GM19395 (cell line): ENCODE measurements around the gene BAX.

Source experiments
- ATAC-seq: cut with Tn5 transposase; IDR thresholded peaks from one replicate; pipeline ENCODE4 v1.9.1; 2021; ENCODE audit warnings: mild to moderate bottlenecking, moderate library complexity; ENCODE audit not compliant: unreplicated experiment

The BAX gene

GRCh38 chr19:48982280-48982679 is 27.6 kb downstream of the BAX start:
- ATAC-seq, result no peak

GRCh38 chr19:48985711-48986110 is 31.0 kb downstream of the BAX start:
- ATAC-seq, result no peak

- ATAC-seq, result no peak
Observed at GRCh38 chr19:48986211-48986610, 31.5 kb downstream of the BAX start.

GRCh38 chr19:48987323-48987722 is 32.6 kb downstream of the BAX start:
- ATAC-seq, result no peak

GRCh38 chr19:48988286-48988685 is 33.6 kb downstream of the BAX start:
- no peak for ATAC-seq

- no peak for ATAC-seq
Observed at GRCh38 chr19:48988860-48989259, 34.2 kb downstream of the BAX start.

GRCh38 chr19:48989701-48990291 is 35.1 kb downstream of the BAX start:
- no peak for ATAC-seq

- ATAC-seq, result no peak
Observed at GRCh38 chr19:48990400-48990799, 35.7 kb downstream of the BAX start.

GRCh38 chr19:48991011-48991609 is 36.4 kb downstream of the BAX start:
- no peak for ATAC-seq

- ATAC-seq, result no peak
Observed at GRCh38 chr19:48991873-48992580, 37.4 kb downstream of the BAX start.

- peak; percentile 13 for ATAC-seq
Observed at GRCh38 chr19:48992581-48993174, 38.0 kb downstream of the BAX start.

GRCh38 chr19:48993175-48994034 is 38.7 kb downstream of the BAX start, which contains the start of the genes GYS1 and RUVBL2:
GYS1 (minus strand) TSS chr19:48993309; CDS start chr19:48993112, 197 bp downstream.
RUVBL2 (plus strand) TSS chr19:48993887; CDS start chr19:48993912, 25 bp downstream.
- peak; percentile 87 for ATAC-seq

- no peak for ATAC-seq
Observed at GRCh38 chr19:48994035-48994386, 39.3 kb downstream of the BAX start.

GRCh38 chr19:48997972-48998371 is 43.3 kb downstream of the BAX start:
- no peak for ATAC-seq

- ATAC-seq, result no peak
Observed at GRCh38 chr19:48999481-49000325, 45.0 kb downstream of the BAX start.

- no peak for ATAC-seq
Observed at GRCh38 chr19:49004133-49004532, 49.5 kb downstream of the BAX start.

- ATAC-seq, result no peak
Observed at GRCh38 chr19:49004964-49005614, 50.4 kb downstream of the BAX start.

- no peak for ATAC-seq
Observed at GRCh38 chr19:49006905-49007304, 52.2 kb downstream of the BAX start.

GRCh38 chr19:49009828-49010227 is 55.2 kb downstream of the BAX start:
- ATAC-seq, result no peak
